ENCODE measurements around the gene ILK. TPM values are rescaled to one million over a fixed set of nuclear protein-coding genes. Genes with fewer than 3 reads are reported as not detected.

ILK gene
- total RNA-seq, 1 donor from 2014 or later: 85.6 TPM

GRCh38 chr11:6574816-6575715, 28.5 kb upstream of the ILK start:
- H3K27me3 Mint-ChIP-seq (ENCODE audit: insufficient read depth, low read depth): no peaks in the 10 kb centered on the region
- no peak for DNase-seq (ENCODE audit: low spot score)
- no peaks in the 10 kb centered on the region for H4K20me1 ChIP-seq (ENCODE audit: low read depth)
- no peak overlapping the region for H3K4me3 Mint-ChIP-seq
- no peaks in the 10 kb centered on the region for H3K79me2 ChIP-seq (ENCODE audit: low read depth)
- no peaks in the 10 kb centered on the region for H3K36me3 ChIP-seq
- no peaks in the 10 kb centered on the region for H3K9me3 Mint-ChIP-seq
- no peak overlapping the region for H2AFZ ChIP-seq (replicated peaks)
- TF ChIP-seq EZH2phosphoT487 (IDR thresholded peaks at IDR 0.05) (no peak), CTCF (IDR thresholded peaks at IDR 0.05) (no peak), EZH2 (IDR thresholded peaks at IDR 0.05) (no peak)
- no peak overlapping the region for H3K27ac ChIP-seq
- H3K4me3 ChIP-seq: no peak overlapping the region
- H3K4me1 Mint-ChIP-seq: no peaks in the 10 kb centered on the region
- no peaks in the 10 kb centered on the region for H3K4me1 ChIP-seq
- no peaks in the 10 kb centered on the region for H3F3A ChIP-seq (ENCODE audit: low read depth)
- no peaks in the 10 kb centered on the region for H3K9me3 ChIP-seq (ENCODE audit: low read depth)
- H3K36me3 Mint-ChIP-seq: peaks cover 5% of the 10 kb centered on the region
- no peak overlapping the region for H3K4me2 ChIP-seq
- H3K27ac Mint-ChIP-seq: no peak overlapping the region
- no peak overlapping the region for H3K9ac ChIP-seq
- no peaks in the 10 kb centered on the region for H3K27me3 ChIP-seq

GRCh38 chr11:6576471-6577373, 26.9 kb upstream of the ILK start:
- Mint-ChIP-seq H3K9me3 (no peaks in the 10 kb centered on the region), H3K27me3 (ENCODE audit: insufficient read depth, low read depth) (no peaks in the 10 kb centered on the region), H3K36me3 (peaks cover 4% of the 10 kb centered on the region), H3K4me3 (no peak overlapping the region), H3K27ac (no peak overlapping the region), H3K4me1 (no peaks in the 10 kb centered on the region)
- Histone ChIP-seq H3K36me3 (no peaks in the 10 kb centered on the region), H3K9me3 (ENCODE audit: low read depth) (no peaks in the 10 kb centered on the region), H3F3A (ENCODE audit: low read depth) (no peaks in the 10 kb centered on the region), H3K4me3 (no peak overlapping the region), H3K79me2 (ENCODE audit: low read depth) (no peaks in the 10 kb centered on the region), H3K4me2 (no peak overlapping the region), H3K27me3 (no peaks in the 10 kb centered on the region), H4K20me1 (ENCODE audit: low read depth) (no peaks in the 10 kb centered on the region), H3K27ac (no peak overlapping the region), H2AFZ (replicated peaks) (no peak overlapping the region), H3K4me1 (no peaks in the 10 kb centered on the region), H3K9ac (no peak overlapping the region)
- TF ChIP-seq CTCF (IDR thresholded peaks at IDR 0.05) (no peak), EZH2 (IDR thresholded peaks at IDR 0.05) (no peak), EZH2phosphoT487 (IDR thresholded peaks at IDR 0.05) (no peak)
- no peak for DNase-seq (ENCODE audit: low spot score)

GRCh38 chr11:6578134-6578533, 25.4 kb upstream of the ILK start:
- Mint-ChIP-seq H3K4me3 (no peak overlapping the region), H3K9me3 (peaks cover 13% of the 10 kb centered on the region), H3K4me1 (no peaks in the 10 kb centered on the region), H3K27me3 (ENCODE audit: insufficient read depth, low read depth) (no peaks in the 10 kb centered on the region), H3K27ac (no peak overlapping the region), H3K36me3 (peaks cover 9% of the 10 kb centered on the region)
- no peaks in the 10 kb centered on the region for H4K20me1 ChIP-seq (ENCODE audit: low read depth)
- H3K27me3 ChIP-seq: no peaks in the 10 kb centered on the region
- no peaks in the 10 kb centered on the region for H3K79me2 ChIP-seq (ENCODE audit: low read depth)
- H3K27ac ChIP-seq: no peak overlapping the region
- TF ChIP-seq EZH2 (IDR thresholded peaks at IDR 0.05): no peak
- TF ChIP-seq EZH2phosphoT487 (IDR thresholded peaks at IDR 0.05): no peak
- no peak for TF ChIP-seq CTCF (IDR thresholded peaks at IDR 0.05)
- no peak overlapping the region for H3K9ac ChIP-seq
- peaks cover 9% of the 10 kb centered on the region for H3K9me3 ChIP-seq (ENCODE audit: low read depth)
- no peaks in the 10 kb centered on the region for H3K36me3 ChIP-seq
- H3K4me1 ChIP-seq: no peaks in the 10 kb centered on the region
- H2AFZ ChIP-seq (replicated peaks): no peak overlapping the region
- no peak overlapping the region for H3K4me3 ChIP-seq
- no peak for DNase-seq (ENCODE audit: low spot score)
- H3F3A ChIP-seq (ENCODE audit: low read depth): no peaks in the 10 kb centered on the region
- no peak overlapping the region for H3K4me2 ChIP-seq
